ENCODE data around the gene LEMD2.

The LEMD2 gene

GRCh38 chr6:33756211-33756954, 32.5 kb downstream of the LEMD2 start:
- no peak for DNase-seq (ENCODE audit: low spot score)

DNA sequence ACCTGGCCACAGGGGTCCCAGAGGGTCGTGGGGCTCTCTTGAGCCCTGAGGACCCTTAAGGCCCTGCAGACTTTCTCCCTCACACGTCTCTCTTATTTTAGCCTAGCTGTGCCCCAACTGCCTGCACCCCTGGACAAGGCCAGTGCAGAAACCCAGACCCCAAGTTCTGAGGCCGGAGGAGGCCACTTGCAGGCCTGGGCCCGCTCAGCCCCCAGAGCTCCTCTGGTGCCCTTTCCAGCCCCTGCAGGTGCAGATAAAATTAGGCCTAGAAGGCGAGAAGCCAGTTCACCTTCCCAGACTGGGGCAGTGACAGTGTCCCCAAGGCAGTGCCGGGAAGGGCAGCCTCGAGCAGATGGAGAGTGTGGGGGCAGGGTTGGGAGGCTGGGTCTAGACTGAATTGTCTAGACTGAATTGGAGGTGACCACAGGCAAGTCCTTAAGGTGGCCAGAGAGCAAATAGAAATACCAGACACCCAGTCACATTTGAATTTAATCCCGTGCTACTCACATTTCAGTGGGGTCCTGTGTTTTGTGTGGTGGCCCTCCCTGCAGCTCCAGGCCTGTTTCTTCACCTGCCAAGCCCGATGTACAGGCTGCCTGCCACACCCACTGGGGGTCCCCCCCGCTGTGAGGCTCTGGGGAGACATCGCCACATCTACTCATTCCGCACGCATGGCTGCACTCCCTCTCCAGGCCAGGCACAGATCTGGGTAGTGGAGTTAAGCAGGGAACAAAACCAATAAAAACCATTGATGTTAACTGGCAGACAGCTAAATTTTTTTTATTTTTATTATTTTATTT, 33.7 kb downstream of the LEMD2 start:
- no peak for DNase-seq (ENCODE audit: low spot score)

DNA sequence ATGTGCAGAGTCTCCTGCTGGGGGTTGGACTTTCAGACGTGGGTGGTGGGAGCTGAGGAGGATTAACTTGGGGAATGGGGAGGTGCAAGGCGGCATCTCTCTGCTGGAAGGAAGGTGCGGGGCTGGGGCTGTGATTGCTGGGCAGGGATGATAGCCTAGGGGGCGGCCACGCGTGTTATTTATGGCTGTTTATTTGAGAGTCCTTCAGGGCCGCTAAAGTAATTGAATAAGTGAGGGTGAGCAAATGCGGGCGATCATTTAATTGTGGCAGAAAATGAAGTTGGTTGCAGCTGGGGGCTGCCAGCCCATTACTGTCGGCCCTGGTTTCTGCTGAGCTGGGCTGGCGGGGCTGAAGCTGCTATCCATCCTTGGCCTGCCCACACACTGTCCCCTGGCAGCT, 34.7 kb downstream of the LEMD2 start:
- no peak for DNase-seq (ENCODE audit: low spot score)

GRCh38 chr6:33752646-33753015, 36.3 kb downstream of the LEMD2 start:
- no peak for DNase-seq (ENCODE audit: low spot score)

DNA sequence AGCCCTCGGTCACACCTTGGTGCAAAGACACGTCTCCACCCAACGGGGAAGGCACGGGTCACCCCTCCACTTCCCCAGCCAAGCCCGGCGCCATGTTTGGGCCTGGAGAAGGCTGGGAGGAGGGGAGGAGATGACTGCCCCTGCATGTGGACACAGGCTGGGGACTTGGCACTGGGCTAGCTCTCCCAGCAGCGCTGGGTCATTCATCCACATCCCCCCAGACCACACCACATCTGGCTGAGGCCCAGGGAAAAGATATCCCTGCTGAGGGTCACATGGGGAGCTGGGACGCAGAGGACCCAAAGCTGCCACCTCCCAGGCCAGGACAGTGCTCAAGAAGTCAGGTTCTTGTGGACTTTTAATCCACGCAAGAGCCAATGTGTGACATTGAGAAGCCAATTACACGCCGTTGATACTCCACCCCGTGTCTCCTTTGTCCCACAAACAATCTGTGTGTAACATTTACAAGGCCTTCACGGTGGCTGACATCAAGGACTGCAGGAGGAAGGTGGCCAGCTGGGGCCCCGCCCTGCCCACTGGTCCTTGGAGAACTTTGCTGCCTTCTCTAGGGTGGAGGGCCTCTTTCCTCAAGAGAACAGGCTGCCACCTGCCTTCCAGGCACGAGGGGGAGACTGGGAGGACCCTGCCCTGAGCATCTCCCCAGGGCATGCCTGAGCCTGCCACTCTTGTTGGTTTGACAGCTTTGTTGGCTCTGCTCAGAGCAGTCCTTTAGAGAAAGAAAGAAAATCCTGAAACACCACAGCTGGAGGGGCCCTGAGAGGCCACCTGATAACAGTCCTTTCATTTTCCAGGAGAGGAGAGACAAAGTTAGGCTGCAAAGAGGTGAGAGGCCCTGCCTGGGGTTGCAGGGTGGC, 36.9 kb downstream of the LEMD2 start:
- DNase-seq (ENCODE audit: low spot score): peak; percentile 49

DNA sequence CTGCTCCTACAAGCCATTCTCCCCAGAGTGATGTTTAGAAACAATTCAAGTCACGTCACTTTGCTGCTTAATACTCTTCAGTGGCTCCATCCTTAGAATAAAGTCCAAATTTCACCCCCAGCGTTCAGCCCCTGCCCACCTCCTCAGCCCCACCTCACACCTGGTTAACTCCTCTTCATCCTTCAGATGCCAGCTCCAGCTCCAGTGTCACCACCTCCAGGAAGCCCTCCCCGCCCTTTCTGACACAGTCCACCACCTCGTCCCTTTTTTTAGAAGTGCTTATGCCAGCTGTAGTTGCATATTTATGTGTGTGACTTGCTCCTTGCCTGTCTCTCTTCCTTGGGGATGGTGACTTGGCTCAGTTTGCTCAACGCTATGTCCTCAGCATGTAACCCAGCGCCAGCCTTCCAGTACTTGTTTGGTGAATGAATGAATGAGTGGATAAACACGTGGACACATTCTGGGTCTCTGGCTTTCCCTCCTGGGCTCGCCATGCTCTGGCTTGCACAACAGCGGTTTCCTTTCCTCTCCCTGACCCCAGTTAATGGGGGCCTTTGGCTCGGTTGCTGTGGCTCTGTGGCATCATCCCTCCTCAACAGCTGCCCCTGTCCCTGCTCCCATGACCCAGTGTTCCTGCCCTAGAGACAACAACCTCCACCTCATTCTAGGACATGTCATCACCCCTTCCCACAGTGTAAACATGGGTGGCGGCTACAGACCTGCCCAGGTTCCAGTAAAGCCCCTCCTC, 38.5 kb downstream of the LEMD2 start:
- no peak for DNase-seq (ENCODE audit: low spot score)

- no peak for DNase-seq (ENCODE audit: low spot score)
Observed at GRCh38 chr6:33749401-33749800, 39.5 kb downstream of the LEMD2 start.

- DNase-seq (ENCODE audit: low spot score): no peak
Observed at GRCh38 chr6:33748841-33749240, 40.1 kb downstream of the LEMD2 start.

- DNase-seq (ENCODE audit: low spot score): no peak
Observed at GRCh38 chr6:33747823-33748222, 41.1 kb downstream of the LEMD2 start.

- DNase-seq (ENCODE audit: low spot score): no peak
Observed at GRCh38 chr6:33746651-33747100, 42.3 kb downstream of the LEMD2 start, which contains the start of gene IP6K3. Gene IP6K3, minus strand, starts transcription at chr6:33746905. Its CDS starts 11,429 bp downstream, at chr6:33735476.

DNA sequence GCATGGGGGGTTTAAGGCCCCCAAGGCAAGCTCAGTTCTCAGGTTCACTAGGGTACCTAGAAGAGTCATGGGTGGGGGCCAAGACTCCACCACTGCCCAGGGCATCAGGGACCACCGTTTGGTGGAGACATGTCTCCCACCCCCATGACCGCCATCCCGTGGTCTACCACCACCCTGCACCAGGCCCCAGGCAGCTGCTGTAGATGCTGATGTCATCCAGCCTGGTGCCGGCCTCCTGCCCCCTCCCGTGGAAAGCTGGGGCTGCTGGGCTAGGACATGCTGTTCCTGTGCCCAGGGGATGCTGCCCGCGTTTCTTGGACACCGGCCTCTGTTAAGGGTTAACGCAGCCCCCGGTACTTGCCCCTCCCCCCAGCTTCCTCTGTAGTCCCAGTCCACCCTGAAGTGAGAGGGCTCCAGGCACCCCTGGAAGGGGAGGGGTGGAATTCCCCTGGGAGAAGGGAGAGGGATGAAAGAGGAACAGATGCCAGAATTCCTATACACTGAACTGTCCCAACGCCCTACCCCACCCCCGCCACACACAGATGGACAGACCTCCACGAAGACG, 42.8 kb downstream of the LEMD2 start:
- no peak for DNase-seq (ENCODE audit: low spot score)

- DNase-seq (ENCODE audit: low spot score): no peak
Observed at GRCh38 chr6:33745548-33745947, 43.4 kb downstream of the LEMD2 start.

DNA sequence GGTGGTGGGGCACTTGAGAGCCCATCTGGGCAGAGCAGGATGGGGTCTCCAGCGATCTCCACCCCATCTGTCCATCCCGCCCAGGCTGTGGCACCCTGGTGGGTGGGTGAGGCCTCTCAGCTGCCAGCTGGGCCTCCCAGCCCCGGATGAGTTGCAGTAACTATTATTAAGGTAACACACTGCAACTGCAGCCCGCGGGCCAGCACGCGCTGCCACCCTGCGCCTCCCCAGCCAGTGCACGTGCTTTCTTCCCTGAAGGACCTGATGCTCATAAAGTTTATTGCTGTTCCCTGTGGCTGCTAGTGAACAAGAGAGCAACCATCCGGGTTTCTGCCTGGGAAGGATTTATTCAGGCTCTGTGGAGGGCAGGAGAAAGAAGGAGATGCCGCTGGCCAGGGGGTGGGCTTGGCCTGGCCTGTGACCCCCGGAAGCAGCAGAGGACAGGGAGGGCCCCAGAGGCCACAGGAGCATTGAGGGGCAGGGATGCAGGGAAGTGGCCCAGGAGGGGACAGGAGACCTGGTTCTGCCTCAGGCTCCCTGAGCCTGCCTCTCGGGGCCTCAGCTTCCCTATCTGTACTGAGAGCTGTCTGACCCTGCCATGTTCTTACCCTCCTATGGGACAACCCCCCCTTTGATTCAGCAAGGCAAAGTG, 43.9 kb downstream of the LEMD2 start:
- no peak for DNase-seq (ENCODE audit: low spot score)

DNA sequence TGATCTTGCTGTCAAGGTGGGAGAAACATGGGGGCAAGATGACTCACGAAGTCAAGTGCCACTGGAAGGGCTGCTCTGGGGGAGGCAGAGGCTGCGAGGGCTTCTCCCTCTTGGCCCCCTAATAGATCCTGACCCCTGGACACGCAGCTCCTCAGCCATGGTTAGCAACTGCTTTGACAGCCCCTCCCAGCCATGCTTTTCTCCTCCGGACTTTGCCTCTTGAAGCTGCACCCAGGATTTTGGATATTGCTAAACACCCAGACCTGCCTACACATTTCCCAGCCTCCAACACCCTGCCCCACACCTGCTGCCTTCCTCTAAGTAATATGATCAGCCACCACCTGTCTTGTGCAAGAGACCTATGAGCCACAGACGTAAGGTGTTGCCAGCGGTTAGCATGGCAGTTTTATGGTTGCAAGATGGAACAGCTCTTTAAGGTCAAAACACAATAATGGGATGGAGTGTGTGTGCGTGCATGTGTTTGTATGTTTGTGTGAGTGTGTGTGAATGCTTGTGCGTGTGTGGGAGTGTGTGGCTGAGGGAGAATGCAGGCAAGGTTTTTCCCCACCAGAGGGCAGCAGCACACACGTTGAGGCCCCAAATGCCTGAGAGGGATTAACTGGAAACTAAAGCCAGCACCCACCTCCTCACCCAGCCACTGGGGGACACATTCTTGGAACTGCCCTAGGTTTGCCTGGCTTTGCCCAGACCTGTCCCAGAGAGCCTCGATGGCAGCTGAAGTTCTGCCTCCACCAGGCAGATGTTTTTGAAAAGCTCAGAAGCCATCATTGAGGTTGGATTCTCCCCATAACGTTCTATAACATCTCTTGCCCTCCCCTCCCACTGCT, 44.7 kb downstream of the LEMD2 start:
- peak; percentile 67 for DNase-seq (ENCODE audit: low spot score)

DNA sequence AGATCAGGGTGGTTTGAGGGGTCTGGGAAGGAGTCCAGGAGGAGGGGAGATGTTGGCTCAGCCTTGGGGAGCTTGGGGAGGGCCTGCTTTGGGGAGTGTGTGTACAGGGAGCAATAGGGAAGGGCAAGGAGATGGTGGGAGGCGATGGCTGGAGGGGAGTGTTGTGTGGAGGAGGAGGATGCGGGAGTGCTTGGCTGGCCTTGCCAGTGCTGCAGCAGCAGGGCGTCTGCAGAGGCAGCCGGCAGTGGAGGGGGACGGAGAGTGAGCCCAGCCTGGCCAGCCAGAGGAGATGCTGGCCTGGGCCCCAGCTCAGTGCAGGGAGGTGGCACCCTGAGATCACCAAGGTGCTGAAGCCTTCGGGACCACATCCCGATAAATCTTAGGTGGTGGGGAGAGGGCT, 46.1 kb downstream of the LEMD2 start:
- DNase-seq (ENCODE audit: low spot score): no peak

DNA sequence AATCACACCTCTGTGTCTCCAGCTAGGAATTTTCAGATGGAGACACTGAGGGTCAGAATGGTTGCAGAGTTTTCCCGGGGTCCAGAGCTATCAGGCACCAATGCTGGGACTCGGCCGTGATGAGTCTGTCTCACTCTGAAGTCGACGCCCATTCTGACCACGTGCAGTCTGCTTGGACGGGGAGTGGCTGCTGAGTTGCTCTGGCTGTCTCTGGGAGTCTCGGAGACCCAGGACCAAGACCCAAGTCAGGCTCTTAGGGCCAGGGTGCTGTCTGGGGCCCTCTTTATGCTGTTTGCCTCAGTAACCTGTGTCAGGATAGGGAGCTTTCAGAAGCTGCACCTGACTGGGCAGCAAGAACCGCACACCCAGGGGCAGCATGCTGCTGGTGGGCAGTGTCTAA, 46.8 kb downstream of the LEMD2 start:
- DNase-seq (ENCODE audit: low spot score): no peak

GRCh38 chr6:33740794-33741193, 48.1 kb downstream of the LEMD2 start:
- no peak for DNase-seq (ENCODE audit: low spot score)

DNA sequence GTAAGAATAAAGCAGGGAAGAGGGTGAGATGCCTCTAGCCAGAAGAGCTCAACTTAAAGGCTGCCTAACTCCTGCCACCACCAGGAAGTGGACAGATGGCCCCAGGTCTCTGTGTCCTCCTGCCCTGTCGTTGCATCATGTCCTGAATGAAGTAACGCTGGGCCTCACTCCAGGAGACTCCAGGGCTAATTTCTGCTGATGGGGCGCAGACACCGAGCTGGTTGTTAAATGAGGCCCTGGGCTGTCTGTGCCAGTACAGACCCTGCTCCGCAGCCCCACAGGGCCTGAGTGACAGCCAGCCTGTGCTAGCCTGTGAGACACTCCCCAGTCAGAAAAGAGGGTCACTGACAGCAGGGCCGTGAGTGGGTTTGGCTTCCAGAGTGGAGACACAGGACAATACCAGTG, 48.7 kb downstream of the LEMD2 start:
- DNase-seq (ENCODE audit: low spot score): no peak

GRCh38 chr6:33739571-33739970, 49.4 kb downstream of the LEMD2 start:
- DNase-seq (ENCODE audit: low spot score): no peak

GRCh38 chr6:33738879-33739278, 50.1 kb downstream of the LEMD2 start:
- DNase-seq (ENCODE audit: low spot score): no peak
